ENCODE results near the gene GLIS1. TPM values are rescaled to one million over a fixed set of nuclear protein-coding genes. Genes with fewer than 3 reads are reported as not detected.

Gene GLIS1
- total RNA-seq, 1 donor from 2014 or later: 2.5 TPM

- peak; percentile 9 for TF ChIP-seq CTCF (conservative IDR thresholded peaks at IDR 0.05; ENCODE audit: low read depth, low read length)
- DNase-seq (ENCODE audit: low read depth): peak; percentile 7
- H3K4me3 ChIP-seq (ENCODE audit: low read depth, low read length): no peak overlapping the region
These were observed 134.6 kb downstream of the GLIS1 start for GRCh38 chr1:53604291-53604919.

- no peak for TF ChIP-seq CTCF (conservative IDR thresholded peaks at IDR 0.05; ENCODE audit: low read depth, low read length)
- no peak for DNase-seq (ENCODE audit: low read depth)
These were observed 135.5 kb downstream of the GLIS1 start for GRCh38 chr1:53603431-53603830.

DNA sequence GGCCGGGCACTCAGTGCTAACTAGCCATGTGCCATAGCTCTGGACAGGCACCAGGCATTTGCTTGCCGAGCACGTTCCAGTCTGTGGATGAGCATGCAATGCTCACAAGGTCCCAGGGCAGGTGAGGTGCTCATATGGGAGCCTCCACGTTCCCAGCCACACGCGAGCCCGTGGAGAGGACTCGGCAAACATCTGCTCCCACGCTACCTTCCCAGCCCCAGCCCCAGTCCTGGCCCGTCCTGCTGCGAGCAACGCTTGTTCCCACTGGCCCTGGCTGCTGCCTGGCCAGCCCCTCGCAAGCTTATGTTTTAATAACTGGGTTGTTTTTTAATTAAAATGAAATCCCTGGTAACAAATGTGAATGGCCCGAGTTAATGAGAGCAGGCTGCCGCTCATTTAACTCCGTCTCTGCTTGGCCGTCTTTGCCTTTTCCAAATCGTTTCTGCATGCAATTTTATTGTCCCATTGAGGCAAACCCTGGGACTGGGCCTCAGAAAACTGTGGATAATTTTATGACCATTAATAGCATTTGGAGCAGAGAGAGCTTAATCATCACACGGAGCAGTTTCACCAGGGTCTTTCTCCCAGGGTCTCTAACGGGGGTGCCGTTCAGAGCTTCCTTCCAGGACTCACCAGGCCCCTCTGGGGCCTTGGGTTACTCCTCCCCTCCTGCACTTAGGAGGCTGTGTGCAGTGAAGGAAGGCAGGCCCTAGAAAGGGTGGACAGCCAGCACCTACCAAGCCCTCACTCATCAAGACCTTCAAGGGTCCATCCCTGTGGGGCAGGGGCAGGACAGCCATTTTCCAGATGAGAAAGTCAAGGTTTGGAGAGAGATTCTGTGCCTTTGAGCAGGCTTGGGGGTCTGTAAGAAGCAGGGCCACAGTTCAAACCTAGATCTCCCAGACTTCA is 136.8 kb downstream of the GLIS1 start:
- no peak overlapping the region for H3K4me3 ChIP-seq (ENCODE audit: low read depth, low read length)
- no peak for DNase-seq (ENCODE audit: low read depth)
- no peak for TF ChIP-seq CTCF (conservative IDR thresholded peaks at IDR 0.05; ENCODE audit: low read depth, low read length)

More at GRCh38 chr1:53603431-53603830, 135.5 kb downstream of the GLIS1 start:
- no peak overlapping the region for H3K4me3 ChIP-seq (ENCODE audit: low read depth, low read length)

GRCh38 chr1:53601031-53601745 is 137.8 kb downstream of the GLIS1 start:
- DNase-seq (ENCODE audit: low read depth): no peak
- no peak overlapping the region for H3K4me3 ChIP-seq (ENCODE audit: low read depth, low read length)
- no peak for TF ChIP-seq CTCF (conservative IDR thresholded peaks at IDR 0.05; ENCODE audit: low read depth, low read length)

DNA sequence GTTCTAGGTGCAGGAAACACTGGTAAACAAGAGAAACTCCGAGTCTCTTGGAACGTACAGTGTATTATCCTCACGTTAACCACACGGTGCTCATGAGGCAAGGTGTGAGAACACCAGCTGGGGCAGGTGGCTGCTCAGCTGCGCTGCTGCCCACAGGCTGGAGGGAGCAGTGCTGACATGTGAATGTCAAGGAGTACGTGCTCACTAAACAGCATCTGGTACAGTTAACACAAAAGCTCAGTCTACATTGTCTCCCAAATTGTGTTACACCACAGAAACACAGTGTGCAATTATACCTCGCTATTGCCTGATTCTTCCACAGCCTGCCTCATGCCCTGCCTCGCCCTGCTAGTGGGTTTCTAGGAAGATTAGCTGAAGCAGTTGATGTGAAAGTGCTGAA is 138.4 kb downstream of the GLIS1 start:
- H3K4me3 ChIP-seq (ENCODE audit: low read depth, low read length): no peak overlapping the region
- no peak for TF ChIP-seq CTCF (conservative IDR thresholded peaks at IDR 0.05; ENCODE audit: low read depth, low read length)
- DNase-seq (ENCODE audit: low read depth): no peak

GRCh38 chr1:53600001-53600400 is 139.0 kb downstream of the GLIS1 start:
- DNase-seq (ENCODE audit: low read depth): no peak
- TF ChIP-seq CTCF (conservative IDR thresholded peaks at IDR 0.05; ENCODE audit: low read depth, low read length): no peak
- no peak overlapping the region for H3K4me3 ChIP-seq (ENCODE audit: low read depth, low read length)
